SIG-M5 treated with dmso at 0.1 percent for 504 hours (cell line): Measurements from ENCODE around the gene DNM1L.

ENCODE experiments used
- DNase-seq: peaks from one replicate; lab custom pipeline; 2025; ENCODE audit not compliant: unreplicated experiment; lab: John Stamatoyannopoulos, UW

Gene DNM1L

GRCh38 chr12:32679091-32679919 lies at the start of gene DNM1L:
Gene DNM1L, plus strand, starts transcription at chr12:32679301. Its CDS starts 63 bp downstream, at chr12:32679364.
- DNase-seq = peak; percentile 96

GRCh38 chr12:32641287-32641901 lies 37.7 kb upstream of the DNM1L start:
- no peak for DNase-seq

GRCh38 chr12:32644431-32644830 lies 34.7 kb upstream of the DNM1L start:
- DNase-seq = no peak

GRCh38 chr12:32647275-32647674 lies 31.8 kb upstream of the DNM1L start:
- DNase-seq = no peak

- no peak for DNase-seq
These were observed 28.6 kb upstream of the DNM1L start for GRCh38 chr12:32650508-32650907.

- DNase-seq = no peak
These were observed 27.7 kb upstream of the DNM1L start for GRCh38 chr12:32651151-32651955.

GRCh38 chr12:32651956-32652210 lies 27.2 kb upstream of the DNM1L start:
- no peak for DNase-seq

- DNase-seq = no peak
These were observed 19.1 kb upstream of the DNM1L start for GRCh38 chr12:32659908-32660440.

GRCh38 chr12:32661706-32662105 lies 17.4 kb upstream of the DNM1L start:
- no peak for DNase-seq

- DNase-seq = no peak
These were observed 16.4 kb upstream of the DNM1L start for GRCh38 chr12:32662665-32663064.

- no peak for DNase-seq
These were observed 13.1 kb upstream of the DNM1L start for GRCh38 chr12:32666018-32666417.

GRCh38 chr12:32669584-32669983 lies 9.5 kb upstream of the DNM1L start:
- DNase-seq = no peak

GRCh38 chr12:32671930-32672780 lies 6.9 kb upstream of the DNM1L start:
- DNase-seq = peak; percentile 67

- no peak for DNase-seq
These were observed 778 bp downstream of the DNM1L start for GRCh38 chr12:32679920-32680237.

GRCh38 chr12:32680787-32681186 lies 1.7 kb downstream of the DNM1L start:
- DNase-seq = peak; percentile 42

GRCh38 chr12:32681272-32681671 lies 2.2 kb downstream of the DNM1L start:
- DNase-seq = no peak

GRCh38 chr12:32686340-32686739 lies 7.2 kb downstream of the DNM1L start:
- no peak for DNase-seq

- no peak for DNase-seq
These were observed 9.7 kb downstream of the DNM1L start for GRCh38 chr12:32688786-32689185.

GRCh38 chr12:32690927-32691326 lies 11.8 kb downstream of the DNM1L start:
- DNase-seq = no peak

GRCh38 chr12:32692358-32692757 lies 13.3 kb downstream of the DNM1L start:
- no peak for DNase-seq

GRCh38 chr12:32693036-32693435 lies 13.9 kb downstream of the DNM1L start:
- no peak for DNase-seq
